WTC11 (cell line): ENCODE results near the gene CHRNG.

Source experiments
- AR ChIP-seq: fragments of 250-450 bp; sonication (Bioruptor Pico); IDR thresholded peaks from 2 replicates; pipeline ENCODE4 v1.9.0; 2021; ENCODE audit warnings: mild to moderate bottlenecking
- CREM ChIP-seq: sonication (generic); formaldehyde crosslinking; IDR thresholded peaks from 2 replicates; pipeline ENCODE4 v1.8.1; 2022; ENCODE audit warnings: mild to moderate bottlenecking, missing genetic modification reagents, moderate library complexity
- CTCF ChIP-seq: fragments of 200-600 bp; IDR thresholded peaks from 2 replicates; pipeline ENCODE4 v1.8.0; 2022; ENCODE audit warnings: antibody characterized with exemption
- MLX ChIP-seq: sonication (generic); formaldehyde crosslinking; IDR thresholded peaks from 2 replicates; pipeline ENCODE4 v1.8.1; 2023; ENCODE audit warnings: mild to moderate bottlenecking, missing genetic modification reagents, moderate library complexity
- NR2C2 ChIP-seq: sonication (generic); formaldehyde crosslinking; IDR thresholded peaks from 2 replicates; pipeline ENCODE4 v1.8.0; 2022; ENCODE audit warnings: mild to moderate bottlenecking, missing genetic modification reagents
- NR3C1 ChIP-seq: sonication (generic); formaldehyde crosslinking; conservative IDR thresholded peaks from 2 replicates; pipeline ENCODE4 v1.8.1; 2023; ENCODE audit warnings: low read depth, mild to moderate bottlenecking, missing genetic modification reagents
- SP1 ChIP-seq: sonication (generic); formaldehyde crosslinking; conservative IDR thresholded peaks from 2 replicates; pipeline ENCODE4 v1.8.1; 2022; ENCODE audit warnings: missing genetic modification reagents
- TEAD1 ChIP-seq: sonication (generic); formaldehyde crosslinking; IDR thresholded peaks from 2 replicates; pipeline ENCODE4 v1.8.0; 2022; ENCODE audit warnings: mild to moderate bottlenecking, missing genetic modification reagents
- USF2 ChIP-seq: sonication (generic); formaldehyde crosslinking; IDR thresholded peaks from 2 replicates; pipeline ENCODE4 v1.8.1; 2023; ENCODE audit warnings: mild to moderate bottlenecking, missing genetic modification reagents, moderate library complexity
- TF ChIP-seq, protein P1 (sequence below): sonication (generic); formaldehyde crosslinking; conservative IDR thresholded peaks from 2 replicates; pipeline ENCODE4 v1.8.1; 2022; ENCODE audit warnings: mild to moderate bottlenecking, missing genetic modification reagents

- TF ChIP-seq CTCF (peak; percentile 96), CREM (CRISPR knock-in tag) (no peak), USF2 (no peak), TEAD1 (CRISPR knock-in tag) (no peak), NR2C2 (CRISPR knock-in tag) (no peak), NR3C1 (CRISPR knock-in tag) (no peak), MLX (no peak), SP1 (CRISPR knock-in tag) (no peak), AR (CRISPR knock-in tag) (no peak)
- TF ChIP-seq, protein P1, sequence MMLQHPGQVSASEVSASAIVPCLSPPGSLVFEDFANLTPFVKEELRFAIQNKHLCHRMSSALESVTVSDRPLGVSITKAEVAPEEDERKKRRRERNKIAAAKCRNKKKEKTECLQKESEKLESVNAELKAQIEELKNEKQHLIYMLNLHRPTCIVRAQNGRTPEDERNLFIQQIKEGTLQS (CRISPR knock-in tag), result no peak
Measured at GRCh38 chr2:232521959-232522622, 17.4 kb upstream of the CHRNG start.
